Epithelial cell of esophagus (primary cell): Measurements from ENCODE around the gene DCBLD2.

Experiments used
- DNase-seq: peaks from one replicate; pipeline ENCODE4 v3.0.0; 2010; ENCODE audit warnings: low read depth
- H3K4me3 ChIP-seq: 2 replicates; pipeline ENCODE4 v1.5.1; 2011; ENCODE audit warnings: mild to moderate bottlenecking, low read length, control low read depth
- TF ChIP-seq, protein P1 (sequence below): IDR thresholded peaks from 2 replicates; pipeline ENCODE4 v1.5.1; 2011; ENCODE audit warnings: low read depth, mild to moderate bottlenecking, low read length, control low read depth, inconsistent platforms; ENCODE audit not compliant: insufficient read depth; ENCODE audit errors: missing control alignments

Gene DCBLD2

DNA sequence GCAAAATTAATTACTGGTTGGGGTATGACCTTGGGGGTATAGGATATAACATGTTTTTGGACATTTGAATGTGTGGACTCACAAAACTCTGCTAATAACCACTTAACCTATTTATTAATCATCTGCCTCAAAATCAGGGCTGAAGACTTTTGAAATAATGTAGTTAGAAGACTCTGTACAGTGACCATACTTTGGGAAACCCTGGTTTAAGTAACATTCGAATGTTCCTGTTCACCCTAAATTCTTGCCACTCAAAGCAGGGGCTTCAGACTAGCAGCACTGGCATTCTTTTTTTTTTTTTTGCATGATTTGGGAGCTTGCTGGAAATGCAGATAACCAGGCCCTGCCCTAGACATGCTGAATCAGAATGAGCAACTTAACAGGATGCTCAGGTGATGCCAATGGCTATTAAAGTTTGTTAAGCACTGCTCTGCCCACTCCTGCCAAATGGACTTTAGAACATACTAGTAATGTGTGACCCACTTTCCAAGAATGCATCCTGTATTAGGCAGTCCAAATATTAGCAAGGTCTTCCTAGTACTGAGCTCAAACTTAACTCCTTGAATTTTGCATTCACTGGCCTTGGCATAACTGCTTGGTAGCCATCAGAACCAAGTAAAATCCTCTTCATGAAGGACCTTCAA, 151.1 kb downstream of the DCBLD2 start:
- no peak for DNase-seq
- TF ChIP-seq, protein P1, sequence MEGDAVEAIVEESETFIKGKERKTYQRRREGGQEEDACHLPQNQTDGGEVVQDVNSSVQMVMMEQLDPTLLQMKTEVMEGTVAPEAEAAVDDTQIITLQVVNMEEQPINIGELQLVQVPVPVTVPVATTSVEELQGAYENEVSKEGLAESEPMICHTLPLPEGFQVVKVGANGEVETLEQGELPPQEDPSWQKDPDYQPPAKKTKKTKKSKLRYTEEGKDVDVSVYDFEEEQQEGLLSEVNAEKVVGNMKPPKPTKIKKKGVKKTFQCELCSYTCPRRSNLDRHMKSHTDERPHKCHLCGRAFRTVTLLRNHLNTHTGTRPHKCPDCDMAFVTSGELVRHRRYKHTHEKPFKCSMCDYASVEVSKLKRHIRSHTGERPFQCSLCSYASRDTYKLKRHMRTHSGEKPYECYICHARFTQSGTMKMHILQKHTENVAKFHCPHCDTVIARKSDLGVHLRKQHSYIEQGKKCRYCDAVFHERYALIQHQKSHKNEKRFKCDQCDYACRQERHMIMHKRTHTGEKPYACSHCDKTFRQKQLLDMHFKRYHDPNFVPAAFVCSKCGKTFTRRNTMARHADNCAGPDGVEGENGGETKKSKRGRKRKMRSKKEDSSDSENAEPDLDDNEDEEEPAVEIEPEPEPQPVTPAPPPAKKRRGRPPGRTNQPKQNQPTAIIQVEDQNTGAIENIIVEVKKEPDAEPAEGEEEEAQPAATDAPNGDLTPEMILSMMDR = no peak

GRCh38 chr3:98746882-98747281, 154.6 kb downstream of the DCBLD2 start:
- TF ChIP-seq, protein P1 = no peak
- DNase-seq = no peak
- H3K4me3 ChIP-seq = no peak overlapping the region

More for the DNA sequence above, 151.1 kb downstream of the DCBLD2 start:
- H3K4me3 ChIP-seq = no peak overlapping the region

- no peak overlapping the region for H3K4me3 ChIP-seq
- TF ChIP-seq, protein P1 = no peak
- DNase-seq = no peak
These were observed 155.4 kb downstream of the DCBLD2 start for GRCh38 chr3:98746122-98746521.
